ENCODE measurements around the gene OTOGL.

DNA sequence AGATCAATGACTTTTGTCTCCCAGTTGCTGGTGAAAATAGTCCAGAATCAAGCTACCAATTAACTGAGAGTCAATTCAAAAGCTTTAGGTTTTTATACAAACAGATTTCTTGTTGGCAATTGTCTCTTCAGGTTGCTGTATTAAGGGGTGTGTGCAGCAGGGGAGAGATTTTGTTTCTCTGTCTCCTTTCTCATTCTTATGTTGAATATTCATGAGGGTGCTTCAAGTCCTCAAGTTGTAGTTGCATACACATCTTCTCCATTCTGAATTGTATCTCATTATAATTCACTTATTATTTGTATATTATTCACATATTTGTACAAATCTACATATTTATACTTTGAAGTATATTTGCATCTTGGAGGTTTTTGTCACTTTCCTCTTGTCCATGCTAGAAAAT is 218.0 kb downstream of the OTOGL start:
- TF ChIP-seq, protein P1, sequence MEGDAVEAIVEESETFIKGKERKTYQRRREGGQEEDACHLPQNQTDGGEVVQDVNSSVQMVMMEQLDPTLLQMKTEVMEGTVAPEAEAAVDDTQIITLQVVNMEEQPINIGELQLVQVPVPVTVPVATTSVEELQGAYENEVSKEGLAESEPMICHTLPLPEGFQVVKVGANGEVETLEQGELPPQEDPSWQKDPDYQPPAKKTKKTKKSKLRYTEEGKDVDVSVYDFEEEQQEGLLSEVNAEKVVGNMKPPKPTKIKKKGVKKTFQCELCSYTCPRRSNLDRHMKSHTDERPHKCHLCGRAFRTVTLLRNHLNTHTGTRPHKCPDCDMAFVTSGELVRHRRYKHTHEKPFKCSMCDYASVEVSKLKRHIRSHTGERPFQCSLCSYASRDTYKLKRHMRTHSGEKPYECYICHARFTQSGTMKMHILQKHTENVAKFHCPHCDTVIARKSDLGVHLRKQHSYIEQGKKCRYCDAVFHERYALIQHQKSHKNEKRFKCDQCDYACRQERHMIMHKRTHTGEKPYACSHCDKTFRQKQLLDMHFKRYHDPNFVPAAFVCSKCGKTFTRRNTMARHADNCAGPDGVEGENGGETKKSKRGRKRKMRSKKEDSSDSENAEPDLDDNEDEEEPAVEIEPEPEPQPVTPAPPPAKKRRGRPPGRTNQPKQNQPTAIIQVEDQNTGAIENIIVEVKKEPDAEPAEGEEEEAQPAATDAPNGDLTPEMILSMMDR (IDR thresholded peaks at IDR 0.05; ENCODE audit: low read length), result no peak
- no peak for TF ChIP-seq EZH2 (IDR thresholded peaks at IDR 0.05; ENCODE audit: borderline replicate concordance, low read length)
